Fibroblast of lung (primary cell): Measurements from ENCODE around the gene FERMT1. TPM values are rescaled to one million over a fixed set of nuclear protein-coding genes. Genes with fewer than 3 reads are reported as not detected.
"Not testable (repeated sequence)": the region's sequence is repeated elsewhere in the genome, so short reads cannot be mapped to it uniquely, and the experiment has no call there.

ENCODE experiments used
- DNase-seq, 2 donors: peaks; one replicate each; pipeline versions ENCODE4 v3.0.0 to v3.0.0-alpha.2; 2010; ENCODE audit warnings: low read depth in 2 of 2
- H2AFZ ChIP-seq: 2 replicates; pipeline ENCODE4 v1.5.1; 2012; ENCODE audit warnings: low read length, control low read depth, inconsistent platforms
- H3K27ac ChIP-seq: 2 replicates; pipeline ENCODE4 v1.5.1; 2011; ENCODE audit warnings: low read length, control low read depth; ENCODE audit not compliant: insufficient read depth
- H3K27me3 ChIP-seq: 2 replicates; pipeline ENCODE4 v1.5.1; 2011; ENCODE audit warnings: mild to moderate bottlenecking, low read length; ENCODE audit not compliant: control insufficient read depth, insufficient read depth
- H3K36me3 ChIP-seq: 2 replicates; pipeline ENCODE4 v1.5.1; 2011; ENCODE audit warnings: low read length; ENCODE audit not compliant: control insufficient read depth, insufficient read depth
- H3K4me1 ChIP-seq: 2 replicates; pipeline ENCODE4 v1.5.1; 2011; ENCODE audit warnings: low read length; ENCODE audit not compliant: control insufficient read depth, insufficient read depth; ENCODE audit errors: extremely low read depth
- H3K4me2 ChIP-seq: 2 replicates; pipeline ENCODE4 v1.5.1; 2011; ENCODE audit warnings: low read length, control low read depth; ENCODE audit not compliant: insufficient read depth; ENCODE audit errors: extremely low read depth
- H3K4me3 ChIP-seq, 4 experiments: fragments of 200-600 bp in 1 of 4; sonication (generic) in 1 of 4; replicated peaks in 1 of 4; 2 replicates each; pipeline ENCODE4 v1.5.1; 2011 to 2016; ENCODE audit warnings: low read length in 4 of 4, low read depth in 3 of 4, mild to moderate bottlenecking in 3 of 4, control low read depth in 2 of 4, inconsistent platforms in 1 of 4, mixed read lengths in 1 of 4; ENCODE audit not compliant: insufficient read depth in 1 of 4; ENCODE audit errors: control extremely low read depth in 1 of 4
- H3K79me2 ChIP-seq: 2 replicates; pipeline ENCODE4 v1.5.1; 2012; ENCODE audit warnings: mild to moderate bottlenecking, low read length, inconsistent platforms; ENCODE audit not compliant: control insufficient read depth, insufficient read depth
- H3K9ac ChIP-seq: 2 replicates; pipeline ENCODE4 v1.5.1; 2011; ENCODE audit warnings: mild to moderate bottlenecking, low read length, control low read depth; ENCODE audit not compliant: insufficient read depth
- H3K9me3 ChIP-seq: 2 replicates; pipeline ENCODE4 v1.5.1; 2012; ENCODE audit warnings: low read depth, low read length; ENCODE audit not compliant: control insufficient read depth, insufficient read depth
- H4K20me1 ChIP-seq: 2 replicates; pipeline ENCODE4 v1.5.1; 2011; ENCODE audit warnings: low read length; ENCODE audit not compliant: control insufficient read depth, insufficient read depth; ENCODE audit errors: extremely low read depth
- CTCF ChIP-seq, 2 donors: IDR thresholded peaks in 1 of 2; conservative IDR thresholded peaks in 1 of 2; 1 replicate in 1 of 2; 2 replicates in 1 of 2; pipeline ENCODE4 v1.5.1; 2011 to 2012; ENCODE audit warnings: low read length in 2 of 2, control low read depth in 1 of 2, inconsistent platforms in 1 of 2, low read depth in 1 of 2, mild to moderate bottlenecking in 1 of 2
- EZH2 ChIP-seq: IDR thresholded peaks from 2 replicates; pipeline ENCODE4 v1.5.1; 2012; ENCODE audit warnings: low read length, control low read depth, mild to moderate bottlenecking; ENCODE audit errors: missing control alignments
- polyA plus RNA-seq, 2 donors: library from polyadenylated mRNA; depleted of rRNA in 1 of 2; stranded (reverse) in 1 of 2; unstranded in 1 of 2; fragments of >200 nt; gene quantifications; 2 replicates each; pipeline ENCODE4 v1.2.1, GENCODE V29; 2011 to 2012; ENCODE audit warnings: missing spikeins in 1 of 2
- total RNA-seq: library from RNA; depleted of rRNA; stranded (reverse); fragments of >200 nt; gene quantifications from 2 replicates; pipeline ENCODE4 v1.2.1, GENCODE V29; 2014

Gene FERMT1
- total and polyA plus RNA-seq, 2 donors (not counting 1 experiment from before 2014, with no cell fraction given), result 6.8 to 8.1 TPM

DNA sequence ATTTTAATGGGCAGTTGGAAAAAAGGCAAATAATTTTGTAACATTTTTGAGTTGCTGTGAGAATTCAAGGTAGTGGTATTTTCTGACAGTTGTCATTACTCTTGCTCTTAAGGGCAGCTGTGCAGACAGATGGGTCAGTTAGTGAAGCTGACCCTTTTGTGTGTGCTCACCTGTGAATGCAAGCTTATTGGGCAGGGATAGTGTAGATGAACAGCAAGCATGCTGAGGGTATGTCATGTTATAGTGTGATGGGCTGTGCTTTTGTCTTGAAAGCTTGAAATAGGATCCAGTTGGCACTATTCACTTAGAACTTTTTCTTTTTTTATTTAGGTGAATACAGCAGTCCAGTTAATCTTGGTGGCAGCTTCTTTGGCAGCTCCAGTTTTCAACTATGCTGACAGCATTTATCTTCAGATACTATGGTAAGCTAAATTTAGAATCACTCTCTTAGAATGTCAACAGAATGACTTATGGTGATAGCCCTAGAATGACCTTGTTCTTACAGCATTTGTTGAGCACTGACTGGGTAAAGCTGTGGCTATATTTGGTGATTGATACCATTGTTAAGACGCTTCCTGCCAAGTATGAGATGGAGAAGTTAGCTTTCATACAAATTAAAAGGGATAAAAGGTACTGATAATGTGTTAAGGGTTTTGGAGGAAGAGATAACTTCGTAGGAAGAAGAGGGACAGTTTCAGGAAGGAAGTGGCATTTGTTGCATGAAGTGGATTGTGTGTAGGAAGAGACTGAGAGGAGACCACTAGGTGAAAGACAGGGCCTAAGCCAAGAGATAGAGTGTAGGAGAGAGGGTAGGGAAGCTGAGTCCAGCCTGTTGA, 88.5 kb downstream of the FERMT1 start:
- no peaks in the 10 kb centered on the region for H3K27me3 ChIP-seq
- H3K4me1 ChIP-seq, result no peaks in the 10 kb centered on the region
- no peak overlapping the region for H3K4me3 ChIP-seq
- no peak overlapping the region for H3K9ac ChIP-seq
- TF ChIP-seq CTCF (conservative IDR thresholded peaks at IDR 0.05 in 1 of 2, IDR thresholded peaks at IDR 0.05 in 1 of 2; ENCODE audit: low read depth in 1 of 2, low read length in 2 of 2), result no peak
- no peak for TF ChIP-seq EZH2
- H3K36me3 ChIP-seq, result peaks cover 2% of the 10 kb centered on the region
- H3K4me2 ChIP-seq, result no peak overlapping the region
- no peak overlapping the region for H2AFZ ChIP-seq
- no peak overlapping the region for H3K27ac ChIP-seq
- no peaks in the 10 kb centered on the region for H3K79me2 ChIP-seq
- no peaks in the 10 kb centered on the region for H3K9me3 ChIP-seq
- H4K20me1 ChIP-seq, result no peaks in the 10 kb centered on the region
- peak; percentile 28 to 60 for DNase-seq

DNA sequence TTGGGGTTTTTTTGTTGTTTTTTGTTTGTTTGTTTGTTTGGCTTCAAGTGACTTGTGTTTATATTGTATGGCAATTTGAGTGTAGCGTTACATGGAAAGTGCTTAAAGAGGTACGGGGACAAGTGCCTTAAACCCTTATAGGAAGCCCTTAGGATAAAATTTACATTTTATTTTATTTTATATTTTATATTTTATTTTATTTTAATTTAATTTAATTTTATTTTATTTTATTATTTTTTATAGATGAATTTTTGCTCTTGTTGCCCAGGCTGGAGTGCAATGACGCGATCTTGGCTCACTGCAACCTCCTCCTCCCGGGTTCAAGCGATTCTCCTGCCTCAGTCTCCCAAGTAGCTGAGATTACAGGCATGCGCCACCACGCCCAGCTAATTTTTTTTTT, 89.9 kb downstream of the FERMT1 start:
- H3K27me3 ChIP-seq, DNase-seq, H3K79me2 ChIP-seq: not testable (repeated sequence)

GRCh38 chr20:6030453-6031080, 92.3 kb downstream of the FERMT1 start:
- H3K79me2 ChIP-seq, result peaks cover 2% of the 10 kb centered on the region
- no peaks in the 10 kb centered on the region for H3K27me3 ChIP-seq
- H3K36me3 ChIP-seq, result no peaks in the 10 kb centered on the region
- H3K9me3 ChIP-seq, result no peaks in the 10 kb centered on the region
- H3K27ac ChIP-seq, result no peak overlapping the region
- no peak overlapping the region for H3K4me2 ChIP-seq
- no peak overlapping the region for H3K4me3 ChIP-seq
- H3K9ac ChIP-seq, result no peak overlapping the region
- H4K20me1 ChIP-seq, result no peaks in the 10 kb centered on the region
- no peak overlapping the region for H2AFZ ChIP-seq
- no peak for DNase-seq
- no peak for TF ChIP-seq EZH2
- no peak for TF ChIP-seq CTCF (conservative IDR thresholded peaks at IDR 0.05 in 1 of 2, IDR thresholded peaks at IDR 0.05 in 1 of 2; ENCODE audit: low read depth in 1 of 2, low read length in 2 of 2)
- H3K4me1 ChIP-seq, result no peaks in the 10 kb centered on the region

More for the DNA sequence above, 89.9 kb downstream of the FERMT1 start:
- H3K9me3 ChIP-seq, H3K9ac ChIP-seq, H3K36me3 ChIP-seq, H3K4me1 ChIP-seq, H2AFZ ChIP-seq, H3K4me2 ChIP-seq, H4K20me1 ChIP-seq, H3K27ac ChIP-seq, H3K4me3 ChIP-seq: not testable (repeated sequence)
